Adrenal gland (tissue), 12 donors: ENCODE data around the gene OR6N1. TPM values are rescaled to one million over a fixed set of nuclear protein-coding genes. Genes with fewer than 3 reads are reported as not detected.
A peak's percentile ranks its signal among the peaks of the same experiment; 100 is the strongest.

Experiments
- DNase-seq, 7 donors: peaks; one replicate each; pipeline ENCODE4 v3.0.0-alpha.2; 2019 to 2020
- H3K27ac ChIP-seq, 5 donors: fragments of 200-600 bp; sonication (generic) in 4 of 5; 1 replicate in 3 of 5; 2 replicates in 2 of 5; pipeline versions ENCODE4 v1.5.1 to v1.8.0; 2016 to 2020; ENCODE audit warnings: mild to moderate bottlenecking in 1 of 5
- H3K27me3 ChIP-seq: fragments of 200-600 bp; 2 replicates; pipeline ENCODE4 v1.8.0; 2021
- H3K36me3 ChIP-seq, 2 donors: fragments of 200-600 bp; replicated peaks in 1 of 2; 1 replicate in 1 of 2; 2 replicates in 1 of 2; pipeline versions ENCODE4 v1.5.1 to v1.8.0; 2018 to 2022
- H3K4me1 ChIP-seq, 2 donors: fragments of 200-600 bp; replicated peaks in 1 of 2; 1 replicate in 1 of 2; 2 replicates in 1 of 2; pipeline versions ENCODE4 v1.5.1 to v1.8.0; 2018 to 2021
- H3K4me3 ChIP-seq, 4 donors: fragments of 200-600 bp; sonication (generic) in 3 of 4; one replicate each; pipeline ENCODE4 v1.5.1; 2016 to 2018
- H3K9me3 ChIP-seq, 3 donors: fragments of 200-600 bp; sonication (generic) in 1 of 3; replicated peaks in 1 of 3; 1 replicate in 2 of 3; 2 replicates in 1 of 3; pipeline versions ENCODE4 v1.5.1 to v1.8.0; 2016 to 2021
- CTCF ChIP-seq, 6 experiments: fragments of 450-650 bp in 4 of 6; fragments of 200-600 bp in 2 of 6; sonication (generic) in 1 of 6; IDR thresholded peaks; 1 replicate in 5 of 6; 2 replicates in 1 of 6; pipeline versions ENCODE4 v1.5.1 to v1.8.0; 2016 to 2021; ENCODE audit warnings: antibody characterized with exemption in 6 of 6, mild to moderate bottlenecking in 2 of 6, moderate library complexity in 1 of 6
- POLR2A ChIP-seq, 2 donors: fragments of 450-650 bp; IDR thresholded peaks; one replicate each; pipeline ENCODE4 v1.6.1; 2017; ENCODE audit warnings: antibody characterized with exemption in 2 of 2, mild to moderate bottlenecking in 2 of 2, moderate library complexity in 1 of 2
- WGBS, 4 donors: extraction: QIAGEN DNeasy Blood & Tissue Kit in 2 of 4; methylation state at CpG; one replicate each; pipeline versions ENCODE4 v1.1.5 to v1.1.7; 2013 to 2017; 5-methylcytosine and 5-hydroxymethylcytosine counted together
- intact Hi-C, 2 donors: fragments of 100-400 bp; cut with DNase I; formaldehyde crosslinking; loops; one replicate each; pipeline versions ENCODE4 v1.14.1 to v1.15.0; 2022 to 2023
- polyA plus RNA-seq, 3 donors: library from polyadenylated mRNA; stranded (reverse); fragments of 200-250 nt in 2 of 3; fragments of 350-450 nt in 1 of 3; fragmentation: Illumina TruSeq in 1 of 3; extraction: RNeasy Lipid Tissue Mini Kit (QIAGEN cat#74804) in 1 of 3; gene quantifications; one replicate each; pipeline ENCODE4 v1.2.3, GENCODE V29; 2013 to 2014
- total RNA-seq, 9 donors: library from RNA; depleted of rRNA in 4 of 9; stranded (reverse); fragments of >200 nt in 4 of 9; fragments of 120-200 nt in 1 of 9; fragmentation: NEBNext Ultra II Directional in 1 of 9; extraction: Animal tissue kit (Norgen Biotek cat#: 25700) in 1 of 9; gene quantifications; one replicate each; pipeline versions ENCODE4 v1.1.0 to v1.2.4, GENCODE V29; 2013 to 2023
- donor health status: healthy with polysubstance abuse.
- donor health status: Bipolar disorder and iron deficiency.
- donor health status: DM: yes; HTN: yes; CAD: no.
- donor health status: DM: no; HTN: no; CAD: no.
- donor health status: DM: no; HTN: no; CAD: no.
- donor health status: DM: yes; HTN: yes; CAD: no.

OR6N1 gene
- total and polyA plus RNA-seq, 12 donors, result not detected

- intact Hi-C loops, result no loop called here
- TF ChIP-seq POLR2A (IDR thresholded peaks at IDR 0.05) (no peak), CTCF (IDR thresholded peaks at IDR 0.05) (no peak)
- Histone ChIP-seq H3K27me3 (no peaks in the 10 kb centered on the region), H3K4me1 (peaks cover 0 to 8% of the 10 kb centered on the region in 2 donors), H3K27ac (peak overlapping the region in 2 of 5 donors; percentile 27 to 31), H3K36me3 (no peaks in the 10 kb centered on the region), H3K9me3 (no peaks in the 10 kb centered on the region), H3K4me3 (no peak overlapping the region)
- WGBS, 4 donors, result 44 to 93% (median 81%) methylated on average over 1 of the region's 1 CpG
- DNase-seq, result no peak
These were observed 46.6 kb upstream of the OR6N1 start for GRCh38 chr1:158818560-158818959.

- no peak for DNase-seq
- H3K9me3 ChIP-seq, result no peaks in the 10 kb centered on the region
- peaks cover 0 to 8% of the 10 kb centered on the region in 2 donors for H3K4me1 ChIP-seq
- intact Hi-C loops, result no loop called here
- WGBS, 4 donors, result 0 to 83% (median 78%) methylated on average over 1 of the region's 1 CpG
- no peak overlapping the region for H3K4me3 ChIP-seq
- TF ChIP-seq POLR2A (IDR thresholded peaks at IDR 0.05), result no peak
- no peak for TF ChIP-seq CTCF (IDR thresholded peaks at IDR 0.05)
- H3K27ac ChIP-seq, result no peak overlapping the region
- H3K27me3 ChIP-seq, result no peaks in the 10 kb centered on the region
- H3K36me3 ChIP-seq, result no peaks in the 10 kb centered on the region
These were observed 43.0 kb upstream of the OR6N1 start for GRCh38 chr1:158814970-158815369.

GRCh38 chr1:158813164-158813563 is 41.2 kb upstream of the OR6N1 start:
- TF ChIP-seq POLR2A (IDR thresholded peaks at IDR 0.05) (no peak), CTCF (IDR thresholded peaks at IDR 0.05) (no peak)
- H3K4me1 ChIP-seq, result no peaks in the 10 kb centered on the region
- no peak overlapping the region for H3K4me3 ChIP-seq
- H3K9me3 ChIP-seq, result no peaks in the 10 kb centered on the region
- H3K36me3 ChIP-seq, result no peaks in the 10 kb centered on the region
- intact Hi-C loops, result no loop called here
- 61 to 72% (median 67%) methylated on average over 3 of the region's 3 CpGs for WGBS, 4 donors
- H3K27me3 ChIP-seq, result no peaks in the 10 kb centered on the region
- DNase-seq, result no peak
- H3K27ac ChIP-seq, result no peak overlapping the region

- no peaks in the 10 kb centered on the region for H3K36me3 ChIP-seq
- H3K27ac ChIP-seq, result no peak overlapping the region
- WGBS, 4 donors, result 61 to 78% (median 65%) methylated on average over 2 of the region's 2 CpGs
- DNase-seq, result no peak
- no peaks in the 10 kb centered on the region for H3K27me3 ChIP-seq
- TF ChIP-seq POLR2A (IDR thresholded peaks at IDR 0.05) (no peak), CTCF (IDR thresholded peaks at IDR 0.05) (no peak)
- no peaks in the 10 kb centered on the region for H3K4me1 ChIP-seq
- H3K9me3 ChIP-seq, result no peaks in the 10 kb centered on the region
- no peak overlapping the region for H3K4me3 ChIP-seq
- intact Hi-C loops, result no loop called here
These were observed 40.3 kb upstream of the OR6N1 start for GRCh38 chr1:158812336-158812735.
